ENCODE data around the gene PSG1.
"Not testable (repeated sequence)": the region's sequence is repeated elsewhere in the genome, so short reads cannot be mapped to it uniquely, and the experiment has no call there.

GRCh38 chr19:42882010-42882409 is 2.5 kb upstream of the PSG1 start:
- TF ChIP-seq NFRKB (IDR thresholded peaks at IDR 0.05); PKNOX1 (IDR thresholded peaks at IDR 0.05); FOXA1 (IDR thresholded peaks at IDR 0.05); SUZ12 (IDR thresholded peaks at IDR 0.05); LEF1 (IDR thresholded peaks at IDR 0.05; ENCODE audit: borderline replicate concordance); FOXM1 (IDR thresholded peaks at IDR 0.05; ENCODE audit: borderline replicate concordance); FOXK2 (IDR thresholded peaks at IDR 0.05): not testable (repeated sequence)
